ENCODE data around the gene SDK2.

Gene SDK2

DNA sequence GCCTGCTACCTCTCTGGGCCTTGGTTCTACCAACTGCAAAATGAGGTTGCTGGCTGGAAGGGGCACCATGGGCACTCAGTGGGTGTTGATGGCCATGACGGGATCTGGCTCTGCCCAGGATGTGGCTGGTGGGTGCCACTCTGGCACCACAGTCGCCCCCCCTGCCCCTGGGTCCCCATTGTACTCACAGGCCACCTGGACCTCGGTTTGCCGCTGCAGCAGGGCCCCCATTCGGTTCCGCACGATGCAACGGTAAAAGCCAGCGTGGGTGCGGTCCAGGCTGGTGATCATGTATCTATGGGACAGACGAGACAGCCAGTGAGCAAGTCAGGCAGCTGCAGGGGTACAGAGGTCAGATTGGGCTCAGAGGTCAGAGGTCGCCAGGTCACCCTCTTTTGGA, 172.3 kb downstream of the SDK2 start:
- no peak for DNase-seq (ENCODE audit: insufficient read length, low spot score)
- no peak for FAIRE-seq
- TF ChIP-seq, protein P1, sequence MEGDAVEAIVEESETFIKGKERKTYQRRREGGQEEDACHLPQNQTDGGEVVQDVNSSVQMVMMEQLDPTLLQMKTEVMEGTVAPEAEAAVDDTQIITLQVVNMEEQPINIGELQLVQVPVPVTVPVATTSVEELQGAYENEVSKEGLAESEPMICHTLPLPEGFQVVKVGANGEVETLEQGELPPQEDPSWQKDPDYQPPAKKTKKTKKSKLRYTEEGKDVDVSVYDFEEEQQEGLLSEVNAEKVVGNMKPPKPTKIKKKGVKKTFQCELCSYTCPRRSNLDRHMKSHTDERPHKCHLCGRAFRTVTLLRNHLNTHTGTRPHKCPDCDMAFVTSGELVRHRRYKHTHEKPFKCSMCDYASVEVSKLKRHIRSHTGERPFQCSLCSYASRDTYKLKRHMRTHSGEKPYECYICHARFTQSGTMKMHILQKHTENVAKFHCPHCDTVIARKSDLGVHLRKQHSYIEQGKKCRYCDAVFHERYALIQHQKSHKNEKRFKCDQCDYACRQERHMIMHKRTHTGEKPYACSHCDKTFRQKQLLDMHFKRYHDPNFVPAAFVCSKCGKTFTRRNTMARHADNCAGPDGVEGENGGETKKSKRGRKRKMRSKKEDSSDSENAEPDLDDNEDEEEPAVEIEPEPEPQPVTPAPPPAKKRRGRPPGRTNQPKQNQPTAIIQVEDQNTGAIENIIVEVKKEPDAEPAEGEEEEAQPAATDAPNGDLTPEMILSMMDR (IDR thresholded peaks at IDR 0.05; ENCODE audit: insufficient read depth, missing control alignments) = no peak

DNA sequence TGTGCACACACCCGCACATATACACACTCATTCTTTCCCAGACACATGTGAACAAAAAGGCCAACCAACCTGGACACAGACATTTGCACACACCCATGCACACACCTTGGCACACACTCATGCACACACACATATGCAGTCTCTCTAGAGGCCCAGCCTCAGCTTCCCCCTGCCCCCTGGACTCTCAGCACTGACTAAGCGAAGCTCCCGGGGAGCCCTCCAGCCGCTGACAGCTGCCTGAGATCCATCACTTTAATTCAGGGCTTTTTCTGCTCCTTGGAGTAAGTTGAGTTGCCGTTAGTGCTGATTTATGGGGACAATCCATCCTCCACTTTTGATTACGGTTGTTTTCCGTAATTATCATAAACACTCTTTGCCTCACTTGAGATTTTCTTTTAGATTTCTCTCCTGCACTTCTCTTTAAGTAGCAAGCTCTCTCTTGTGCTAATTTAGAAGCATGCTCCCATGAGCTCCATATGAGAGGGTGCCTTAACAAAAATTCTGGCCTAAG, 173.9 kb downstream of the SDK2 start:
- TF ChIP-seq, protein P1 (IDR thresholded peaks at IDR 0.05; ENCODE audit: insufficient read depth, missing control alignments) = no peak
- DNase-seq (ENCODE audit: insufficient read length, low spot score) (no peak), FAIRE-seq (no peak)

- DNase-seq (ENCODE audit: insufficient read length, low spot score) (no peak), FAIRE-seq (no peak)
- TF ChIP-seq, protein P1 (IDR thresholded peaks at IDR 0.05; ENCODE audit: insufficient read depth, missing control alignments) = no peak
Measured at GRCh38 chr17:73469311-73469710, 174.9 kb downstream of the SDK2 start.

DNA sequence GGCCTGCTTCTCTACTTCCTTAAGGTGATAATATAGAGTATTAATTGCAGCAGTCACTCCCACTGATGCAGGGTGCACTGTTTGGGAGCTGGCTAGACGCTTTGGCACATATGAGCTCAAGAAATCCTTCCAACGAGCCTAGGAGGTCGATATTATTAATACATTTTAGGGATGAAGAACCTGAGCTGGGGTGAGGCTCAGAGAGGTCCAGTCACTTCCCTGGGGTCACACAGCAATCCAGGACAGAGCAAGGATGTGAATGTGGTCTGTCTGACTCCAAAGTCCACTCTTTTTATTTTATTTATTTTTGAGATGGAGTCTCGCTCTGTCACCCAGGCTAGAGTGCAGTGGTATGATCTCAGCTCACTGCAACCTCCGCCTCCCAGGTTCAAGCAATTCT, 176.0 kb downstream of the SDK2 start:
- no peak for DNase-seq (ENCODE audit: insufficient read length, low spot score)
- no peak for FAIRE-seq
- TF ChIP-seq, protein P1 (IDR thresholded peaks at IDR 0.05; ENCODE audit: insufficient read depth, missing control alignments) = no peak

DNA sequence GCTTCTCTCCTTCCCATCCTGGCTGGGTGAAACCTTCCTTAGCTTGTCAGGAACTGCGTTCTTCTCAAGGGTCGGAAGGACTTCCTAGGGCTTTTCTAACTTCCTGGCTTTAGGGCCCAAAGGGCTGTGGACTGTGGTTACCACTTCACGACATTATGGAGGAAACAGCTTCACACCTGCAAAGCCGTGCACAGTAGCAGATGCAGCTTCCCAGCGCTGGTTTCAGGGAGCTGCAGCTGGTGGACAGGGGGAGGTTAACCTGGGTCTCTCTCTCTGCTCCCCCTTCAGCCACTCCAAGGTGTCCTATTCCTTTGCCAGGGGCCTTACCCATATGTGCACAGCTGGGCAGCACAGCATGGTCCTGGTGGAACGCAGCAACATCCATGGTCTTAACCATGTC, 176.6 kb downstream of the SDK2 start:
- no peak for FAIRE-seq
- TF ChIP-seq, protein P1 (IDR thresholded peaks at IDR 0.05; ENCODE audit: insufficient read depth, missing control alignments) = no peak
- DNase-seq (ENCODE audit: insufficient read length, low spot score) = no peak

DNA sequence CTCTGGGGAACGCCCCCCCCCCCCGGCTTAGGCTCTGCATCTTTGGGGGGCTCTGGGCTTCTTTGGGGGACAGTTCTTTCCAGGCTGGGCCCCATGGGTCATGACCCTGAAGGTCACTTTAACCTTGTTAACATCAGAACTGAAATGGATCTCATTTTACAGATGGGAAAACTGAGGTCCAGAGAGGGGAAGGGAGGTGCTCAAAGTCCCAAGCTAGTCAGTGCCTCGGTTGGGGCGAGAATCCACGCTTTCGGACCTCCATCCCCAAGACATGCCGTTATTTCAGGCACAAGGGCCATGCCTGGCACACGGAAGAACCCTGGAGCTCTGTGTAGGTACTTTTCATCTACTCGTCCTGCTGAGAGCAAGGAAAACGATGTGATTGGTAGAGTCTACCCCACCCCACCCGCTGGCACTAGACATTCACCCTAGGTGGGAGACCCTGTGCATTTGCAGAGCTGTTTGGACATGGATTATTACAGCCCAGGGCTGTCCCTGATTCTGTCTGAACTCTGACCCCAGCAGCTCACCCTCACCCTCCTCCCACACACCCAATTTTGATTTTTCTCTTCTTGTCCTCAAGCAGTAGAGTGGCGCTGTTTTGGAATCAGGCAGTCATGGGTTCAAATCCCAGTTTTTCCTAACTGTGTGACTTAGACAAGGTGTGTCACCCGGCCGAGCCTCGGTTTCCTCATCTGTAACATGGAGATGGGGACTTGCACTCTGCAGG, 177.4 kb downstream of the SDK2 start:
- TF ChIP-seq, protein P1 (IDR thresholded peaks at IDR 0.05; ENCODE audit: insufficient read depth, missing control alignments) = no peak
- FAIRE-seq = no peak
- no peak for DNase-seq (ENCODE audit: insufficient read length, low spot score)

DNA sequence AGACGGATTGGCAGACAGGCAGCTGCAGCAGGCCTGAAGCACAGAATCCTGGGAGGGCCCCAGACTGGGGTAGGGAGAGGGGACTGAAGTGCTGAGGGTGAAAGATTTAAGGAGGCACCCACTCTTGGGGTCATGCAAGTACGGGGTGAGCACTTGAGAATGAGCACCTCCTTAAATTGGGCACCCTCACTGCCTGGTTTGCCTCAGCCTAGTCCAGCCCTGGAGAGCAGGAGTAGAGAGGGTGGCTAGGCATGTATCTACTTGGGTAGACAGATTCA, 178.4 kb downstream of the SDK2 start:
- TF ChIP-seq, protein P1 (IDR thresholded peaks at IDR 0.05; ENCODE audit: insufficient read depth, missing control alignments) = no peak
- DNase-seq (ENCODE audit: insufficient read length, low spot score) (no peak), FAIRE-seq (no peak)
